GM10248 (cell line): ENCODE measurements around the gene CST2.

Source experiments
- CTCF ChIA-PET: fragments of 300-600 bp; sonication (Branson Sonifier 250); formaldehyde crosslinking; extraction: SDS; loops from one replicate; lab custom pipeline; 2021; ENCODE audit warnings: antibody characterized with exemption; lab: Yijun Ruan, JAX
- POLR2A ChIA-PET: fragments of 350-650 bp; sonication (Branson Sonifier 250); formaldehyde crosslinking; extraction: SDS; loops from one replicate; lab custom pipeline; 2020; ENCODE audit warnings: antibody characterized with exemption; lab: Yijun Ruan, JAX
- DNase-seq: peaks from one replicate; pipeline ENCODE4 v3.0.0; 2012; ENCODE audit errors: extremely low spot score
- CTCF ChIP-seq: IDR thresholded peaks from 2 replicates; pipeline ENCODE4 v1.5.1; 2012; ENCODE audit warnings: mild to moderate bottlenecking, low read depth; ENCODE audit errors: extremely low read depth, missing control alignments, control extremely low read depth

The CST2 gene, protein sequence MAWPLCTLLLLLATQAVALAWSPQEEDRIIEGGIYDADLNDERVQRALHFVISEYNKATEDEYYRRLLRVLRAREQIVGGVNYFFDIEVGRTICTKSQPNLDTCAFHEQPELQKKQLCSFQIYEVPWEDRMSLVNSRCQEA

DNA sequence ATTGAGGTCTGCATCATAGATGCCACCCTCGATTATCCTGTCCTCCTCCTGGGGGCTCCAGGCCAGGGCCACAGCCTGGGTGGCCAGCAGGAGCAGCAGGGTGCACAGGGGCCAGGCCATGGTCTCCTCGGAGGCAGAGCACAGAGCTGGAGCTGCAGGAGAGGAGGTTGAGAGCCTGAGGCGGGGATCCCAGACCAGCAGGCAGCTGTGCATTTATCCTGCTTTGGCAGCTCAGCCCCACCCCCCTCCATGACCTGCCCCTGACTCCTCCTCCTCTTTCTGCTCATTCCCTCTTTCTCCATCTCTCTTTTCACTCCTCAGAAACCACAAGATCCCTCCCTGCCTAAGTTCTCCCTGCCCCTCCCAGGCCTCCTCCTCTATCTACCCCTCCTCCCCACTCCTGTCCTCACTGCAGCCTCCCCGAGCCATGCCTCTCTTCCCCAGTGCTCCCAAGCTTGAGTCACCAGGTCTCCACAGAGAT lies at the start of gene CST2:
TSS of gene CST2 (minus strand) at position 189 of the 481 bp plus-strand sequence. CDS start at position 120, 69 bp downstream.
- ChIA-PET CTCF (no interaction called here), POLR2A (no interaction called here)
- TF ChIP-seq CTCF = no peak
- no peak for DNase-seq

DNA sequence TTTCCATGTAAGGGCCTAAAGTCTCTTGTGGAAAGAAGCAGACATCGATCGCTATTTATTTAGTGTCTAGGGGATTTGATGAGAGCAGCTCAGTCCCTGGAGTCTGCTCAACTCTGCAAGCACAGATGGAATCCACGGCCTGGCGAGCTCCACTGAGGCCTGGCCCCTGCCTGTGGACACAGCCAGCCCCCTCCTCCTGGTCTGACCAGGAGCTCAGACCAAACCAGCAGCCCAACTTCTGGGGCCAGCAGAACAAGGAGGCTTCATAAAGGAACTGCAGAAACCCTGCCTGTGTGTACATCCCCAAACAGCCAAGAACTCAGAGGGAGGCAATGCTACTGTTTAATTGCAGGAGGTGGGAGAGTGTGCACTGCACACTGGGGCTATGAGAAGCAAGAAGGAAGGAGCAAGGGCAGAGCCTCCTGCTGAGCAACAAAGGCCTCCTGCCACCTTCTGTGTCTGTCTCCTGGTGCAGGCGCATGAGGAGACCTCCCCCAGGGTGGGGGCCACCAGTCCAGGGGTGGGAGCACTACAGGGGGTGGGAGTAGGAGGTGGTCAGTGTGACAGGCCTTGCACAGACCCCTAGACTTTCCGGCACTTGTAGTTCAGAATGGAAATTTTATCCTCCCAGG lies 49.2 kb upstream of the CST2 start:
- POLR2A ChIA-PET = no interaction called here
- CTCF ChIA-PET = no interaction called here
- TF ChIP-seq CTCF = no peak
- DNase-seq = no peak

- no peak for DNase-seq
- ChIA-PET CTCF (no interaction called here), POLR2A (no interaction called here)
- no peak for TF ChIP-seq CTCF
Measured at GRCh38 chr20:23874747-23875146, 48.2 kb upstream of the CST2 start.

- ChIA-PET POLR2A (no interaction called here), CTCF (interaction anchor here (1.5 to 2.8 kb wide), 2 partner anchors 9 to 15 kb away, joined by 4 to 7 read pairs; no protein-coding TSS in a partner anchor)
- no peak for TF ChIP-seq CTCF
- DNase-seq = no peak
Measured at GRCh38 chr20:23873370-23874015, 47.0 kb upstream of the CST2 start.

GRCh38 chr20:23872065-23872464 lies 45.5 kb upstream of the CST2 start:
- CTCF ChIA-PET = interaction anchor here (0.6 to 2.8 kb wide), 2 partner anchors 16 to 162 kb away, joined by 3 to 7 read pairs; no protein-coding TSS in a partner anchor
- POLR2A ChIA-PET = no interaction called here
- TF ChIP-seq CTCF = no peak
- no peak for DNase-seq

DNA sequence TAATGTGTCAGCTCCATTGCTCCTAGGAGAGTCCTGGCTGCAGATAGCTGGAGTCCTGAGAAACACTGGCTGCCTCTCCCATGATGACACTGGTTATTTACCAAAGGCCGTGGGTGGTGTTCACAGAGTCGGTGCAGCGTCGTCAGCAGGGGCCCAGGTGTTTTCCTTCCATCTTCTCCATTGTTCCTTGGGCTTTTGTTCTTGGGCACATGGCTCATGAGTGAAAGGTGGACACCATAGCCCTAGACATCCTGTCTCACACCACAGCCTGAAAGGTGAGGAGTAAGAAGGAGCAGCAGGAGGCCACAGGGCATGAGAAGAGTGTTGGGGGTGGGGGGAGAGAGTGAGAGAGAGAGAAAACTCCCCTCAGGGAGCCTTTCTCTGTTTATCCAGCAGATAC lies 43.9 kb upstream of the CST2 start:
- ChIA-PET POLR2A (no interaction called here), CTCF (no interaction called here)
- no peak for DNase-seq
- no peak for TF ChIP-seq CTCF
